HepG2 (cell line): ENCODE measurements around the gene GPR15. TPM values are rescaled to one million over a fixed set of nuclear protein-coding genes. Genes with fewer than 3 reads are reported as not detected.

Experiments
- CEBPG ChIP-seq: IDR thresholded peaks from 2 replicates; pipeline ENCODE4 v1.6.1; 2016
- SMAD1 ChIP-seq: sonication (generic); formaldehyde crosslinking; IDR thresholded peaks from 2 replicates; pipeline ENCODE4 v1.4.0; 2020; ENCODE audit warnings: missing genetic modification reagents, low read depth, mild to moderate bottlenecking, borderline replicate concordance
- ZBTB33 ChIP-seq: sonication (generic); formaldehyde crosslinking; IDR thresholded peaks from 2 replicates; pipeline ENCODE4 v1.4.0; 2020; ENCODE audit warnings: missing genetic modification reagents
- ZFP41 ChIP-seq: sonication (generic); formaldehyde crosslinking; IDR thresholded peaks from 2 replicates; pipeline ENCODE4 v1.4.0; 2020; ENCODE audit warnings: mild to moderate bottlenecking, missing genetic modification reagents, borderline replicate concordance
- ZNF253 ChIP-seq: sonication (generic); formaldehyde crosslinking; IDR thresholded peaks from 2 replicates; pipeline ENCODE4 v1.8.0; 2022; ENCODE audit warnings: mild to moderate bottlenecking, missing genetic modification reagents, borderline replicate concordance
- ZSCAN20 ChIP-seq: sonication (generic); formaldehyde crosslinking; IDR thresholded peaks from 2 replicates; pipeline ENCODE4 v1.4.0; 2020; ENCODE audit warnings: missing genetic modification reagents, mild to moderate bottlenecking, borderline replicate concordance
- ZSCAN21 ChIP-seq: sonication (generic); formaldehyde crosslinking; IDR thresholded peaks from 2 replicates; pipeline ENCODE4 v1.8.0; 2022; ENCODE audit warnings: mild to moderate bottlenecking, missing genetic modification reagents, moderate library complexity, borderline replicate concordance
- polyA plus RNA-seq, 8 experiments: library from polyadenylated mRNA; depleted of rRNA in 3 of 8; stranded (reverse) in 7 of 8; unstranded in 1 of 8; fragments of >200 nt; fragmentation: Illumina TruSeq in 4 of 8; extraction: Trizol in 4 of 8; gene quantifications; 2 replicates each; pipeline versions ENCODE4 v1.2.1 to v1.2.3, GENCODE V29; 2011 to 2016; ENCODE audit warnings: low read depth in 4 of 8, missing spikeins in 1 of 8, mixed read lengths in 1 of 8; ENCODE audit not compliant: insufficient read depth in 1 of 8
- total RNA-seq, 5 experiments: library from RNA; depleted of rRNA; stranded (reverse); fragments of >200 nt; fragmentation: Illumina TruSeq; extraction: Trizol; gene quantifications; 2 replicates each; pipeline ENCODE4 v1.2.3, GENCODE V29; 2016; ENCODE audit warnings: low read depth in 1 of 5
- TF ChIP-seq, protein P1 (sequence below): sonication (generic); formaldehyde crosslinking; IDR thresholded peaks from 2 replicates; pipeline ENCODE4 v1.4.0; 2020; ENCODE audit warnings: missing genetic modification reagents, borderline replicate concordance
- TF ChIP-seq, protein P2 (sequence below): sonication (generic); formaldehyde crosslinking; IDR thresholded peaks from 2 replicates; pipeline ENCODE4 v1.8.1; 2022; ENCODE audit warnings: mild to moderate bottlenecking, missing genetic modification reagents
- TF ChIP-seq, protein P3 (sequence below): sonication (generic); formaldehyde crosslinking; IDR thresholded peaks from 2 replicates; pipeline ENCODE4 v1.4.0; 2020; ENCODE audit warnings: missing genetic modification reagents
- TF ChIP-seq, protein P4 (sequence below): sonication (generic); formaldehyde crosslinking; IDR thresholded peaks from 2 replicates; pipeline ENCODE4 v1.8.0; 2022; ENCODE audit warnings: mild to moderate bottlenecking, missing genetic modification reagents; ENCODE audit not compliant: insufficient replicate concordance

Gene GPR15
- total and polyA plus RNA-seq, 2 of the 13 experiments (the other 11 are each of a cell fraction or from before 2014, with no cell fraction given) = not detected

- TF ChIP-seq SMAD1 (CRISPR knock-in tag) = no peak
- no peak for TF ChIP-seq CEBPG (CRISPR knock-in tag)
- TF ChIP-seq, protein P1, sequence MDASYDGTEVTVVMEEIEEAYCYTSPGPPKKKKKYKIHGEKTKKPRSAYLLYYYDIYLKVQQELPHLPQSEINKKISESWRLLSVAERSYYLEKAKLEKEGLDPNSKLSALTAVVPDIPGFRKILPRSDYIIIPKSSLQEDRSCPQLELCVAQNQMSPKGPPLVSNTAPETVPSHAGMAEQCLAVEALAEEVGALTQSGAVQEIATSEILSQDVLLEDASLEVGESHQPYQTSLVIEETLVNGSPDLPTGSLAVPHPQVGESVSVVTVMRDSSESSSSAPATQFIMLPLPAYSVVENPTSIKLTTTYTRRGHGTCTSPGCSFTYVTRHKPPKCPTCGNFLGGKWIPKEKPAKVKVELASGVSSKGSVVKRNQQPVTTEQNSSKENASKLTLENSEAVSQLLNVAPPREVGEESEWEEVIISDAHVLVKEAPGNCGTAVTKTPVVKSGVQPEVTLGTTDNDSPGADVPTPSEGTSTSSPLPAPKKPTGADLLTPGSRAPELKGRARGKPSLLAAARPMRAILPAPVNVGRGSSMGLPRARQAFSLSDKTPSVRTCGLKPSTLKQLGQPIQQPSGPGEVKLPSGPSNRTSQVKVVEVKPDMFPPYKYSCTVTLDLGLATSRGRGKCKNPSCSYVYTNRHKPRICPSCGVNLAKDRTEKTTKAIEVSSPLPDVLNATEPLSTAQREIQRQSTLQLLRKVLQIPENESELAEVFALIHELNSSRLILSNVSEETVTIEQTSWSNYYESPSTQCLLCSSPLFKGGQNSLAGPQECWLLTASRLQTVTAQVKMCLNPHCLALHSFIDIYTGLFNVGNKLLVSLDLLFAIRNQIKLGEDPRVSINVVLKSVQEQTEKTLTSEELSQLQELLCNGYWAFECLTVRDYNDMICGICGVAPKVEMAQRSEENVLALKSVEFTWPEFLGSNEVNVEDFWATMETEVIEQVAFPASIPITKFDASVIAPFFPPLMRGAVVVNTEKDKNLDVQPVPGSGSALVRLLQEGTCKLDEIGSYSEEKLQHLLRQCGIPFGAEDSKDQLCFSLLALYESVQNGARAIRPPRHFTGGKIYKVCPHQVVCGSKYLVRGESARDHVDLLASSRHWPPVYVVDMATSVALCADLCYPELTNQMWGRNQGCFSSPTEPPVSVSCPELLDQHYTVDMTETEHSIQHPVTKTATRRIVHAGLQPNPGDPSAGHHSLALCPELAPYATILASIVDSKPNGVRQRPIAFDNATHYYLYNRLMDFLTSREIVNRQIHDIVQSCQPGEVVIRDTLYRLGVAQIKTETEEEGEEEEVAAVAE (CRISPR knock-in tag) = peak; percentile 92
- TF ChIP-seq ZBTB33 (CRISPR knock-in tag) = no peak
- 0 out of 2 replicates have a peak, but pooled peaks have one; percentile 33 for TF ChIP-seq ZSCAN20 (CRISPR knock-in tag)
- TF ChIP-seq ZSCAN21 = no peak
- no peak for TF ChIP-seq ZNF253 (CRISPR knock-in tag)
- TF ChIP-seq, protein P2, sequence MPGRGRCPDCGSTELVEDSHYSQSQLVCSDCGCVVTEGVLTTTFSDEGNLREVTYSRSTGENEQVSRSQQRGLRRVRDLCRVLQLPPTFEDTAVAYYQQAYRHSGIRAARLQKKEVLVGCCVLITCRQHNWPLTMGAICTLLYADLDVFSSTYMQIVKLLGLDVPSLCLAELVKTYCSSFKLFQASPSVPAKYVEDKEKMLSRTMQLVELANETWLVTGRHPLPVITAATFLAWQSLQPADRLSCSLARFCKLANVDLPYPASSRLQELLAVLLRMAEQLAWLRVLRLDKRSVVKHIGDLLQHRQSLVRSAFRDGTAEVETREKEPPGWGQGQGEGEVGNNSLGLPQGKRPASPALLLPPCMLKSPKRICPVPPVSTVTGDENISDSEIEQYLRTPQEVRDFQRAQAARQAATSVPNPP (CRISPR knock-in tag) = no peak
- TF ChIP-seq ZFP41 (CRISPR knock-in tag) = no peak
- TF ChIP-seq, protein P3, sequence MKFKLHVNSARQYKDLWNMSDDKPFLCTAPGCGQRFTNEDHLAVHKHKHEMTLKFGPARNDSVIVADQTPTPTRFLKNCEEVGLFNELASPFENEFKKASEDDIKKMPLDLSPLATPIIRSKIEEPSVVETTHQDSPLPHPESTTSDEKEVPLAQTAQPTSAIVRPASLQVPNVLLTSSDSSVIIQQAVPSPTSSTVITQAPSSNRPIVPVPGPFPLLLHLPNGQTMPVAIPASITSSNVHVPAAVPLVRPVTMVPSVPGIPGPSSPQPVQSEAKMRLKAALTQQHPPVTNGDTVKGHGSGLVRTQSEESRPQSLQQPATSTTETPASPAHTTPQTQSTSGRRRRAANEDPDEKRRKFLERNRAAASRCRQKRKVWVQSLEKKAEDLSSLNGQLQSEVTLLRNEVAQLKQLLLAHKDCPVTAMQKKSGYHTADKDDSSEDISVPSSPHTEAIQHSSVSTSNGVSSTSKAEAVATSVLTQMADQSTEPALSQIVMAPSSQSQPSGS (CRISPR knock-in tag) = no peak; the same call in 1 of the 2 replicates
- TF ChIP-seq, protein P4, sequence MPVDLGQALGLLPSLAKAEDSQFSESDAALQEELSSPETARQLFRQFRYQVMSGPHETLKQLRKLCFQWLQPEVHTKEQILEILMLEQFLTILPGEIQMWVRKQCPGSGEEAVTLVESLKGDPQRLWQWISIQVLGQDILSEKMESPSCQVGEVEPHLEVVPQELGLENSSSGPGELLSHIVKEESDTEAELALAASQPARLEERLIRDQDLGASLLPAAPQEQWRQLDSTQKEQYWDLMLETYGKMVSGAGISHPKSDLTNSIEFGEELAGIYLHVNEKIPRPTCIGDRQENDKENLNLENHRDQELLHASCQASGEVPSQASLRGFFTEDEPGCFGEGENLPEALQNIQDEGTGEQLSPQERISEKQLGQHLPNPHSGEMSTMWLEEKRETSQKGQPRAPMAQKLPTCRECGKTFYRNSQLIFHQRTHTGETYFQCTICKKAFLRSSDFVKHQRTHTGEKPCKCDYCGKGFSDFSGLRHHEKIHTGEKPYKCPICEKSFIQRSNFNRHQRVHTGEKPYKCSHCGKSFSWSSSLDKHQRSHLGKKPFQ = peak; percentile 25
These were observed 9.1 kb upstream of the GPR15 start, which contains the start of gene CLDND1 (continued) for GRCh38 chr3:98522544-98523281.
